GM23338 (cell line): ENCODE measurements around the gene CCDC177. TPM values are rescaled to one million over a fixed set of nuclear protein-coding genes. Genes with fewer than 3 reads are reported as not detected.

Source experiments
- ATAC-seq: fragments of 200-7000 bp; cut with Tn5 transposase; 3 replicates; pipeline ENCODE4 v1.9.1; 2020
- DNase-seq: peaks from one replicate; pipeline ENCODE4 v3.0.0-alpha.2; 2015; ENCODE audit warnings: low spot score
- H2AFZ ChIP-seq: fragments of 200-600 bp; sonication (generic); 2 replicates; pipeline ENCODE4 v1.8.0; 2016; ENCODE audit warnings: antibody characterized with exemption, mild to moderate bottlenecking, moderate library complexity
- H3F3A ChIP-seq: fragments of 200-600 bp; sonication (generic); replicated peaks from 2 replicates; pipeline ENCODE4 v1.8.0; 2017; ENCODE audit warnings: antibody characterized with exemption, mixed run types, low read depth
- H3K27ac ChIP-seq: fragments of 200-600 bp; sonication (generic); 2 replicates; pipeline ENCODE4 v1.6.1; 2016; ENCODE audit warnings: low read depth
- H3K27me3 ChIP-seq: fragments of 200-600 bp; sonication (generic); 2 replicates; pipeline ENCODE4 v1.8.0; 2016; ENCODE audit warnings: mild to moderate bottlenecking, mixed run types, moderate library complexity; ENCODE audit not compliant: insufficient read depth
- H3K36me3 ChIP-seq: fragments of 200-600 bp; sonication (generic); 2 replicates; pipeline ENCODE4 v1.8.0; 2016; ENCODE audit warnings: mild to moderate bottlenecking; ENCODE audit not compliant: insufficient read depth
- H3K4me1 ChIP-seq: fragments of 200-600 bp; sonication (generic); 2 replicates; pipeline ENCODE4 v1.8.0; 2016; ENCODE audit warnings: mild to moderate bottlenecking, moderate library complexity; ENCODE audit not compliant: insufficient read depth
- H3K4me2 ChIP-seq: fragments of 200-600 bp; sonication (generic); 2 replicates; pipeline ENCODE4 v1.7.1; 2017; ENCODE audit warnings: mixed run types
- H3K4me3 ChIP-seq: fragments of 200-600 bp; sonication (generic); 2 replicates; pipeline ENCODE4 v1.6.1; 2016; ENCODE audit warnings: mixed run types
- H3K79me2 ChIP-seq: fragments of 200-600 bp; sonication (generic); replicated peaks from 2 replicates; pipeline ENCODE4 v1.8.0; 2017; ENCODE audit warnings: mild to moderate bottlenecking; ENCODE audit not compliant: insufficient read depth
- H3K9me2 ChIP-seq: fragments of 200-600 bp; sonication (generic); 2 replicates; pipeline ENCODE4 v1.8.0; 2017; ENCODE audit not compliant: insufficient read depth
- H4K20me1 ChIP-seq: fragments of 200-600 bp; sonication (generic); replicated peaks from 2 replicates; pipeline ENCODE4 v1.8.0; 2017; ENCODE audit warnings: mild to moderate bottlenecking; ENCODE audit not compliant: insufficient read depth
- H3K27ac Mint-ChIP-seq: 2 replicates; pipeline ENCODE4 v1.8.0; 2020; ENCODE audit warnings: inconsistent platforms, mild to moderate bottlenecking, moderate library complexity, mixed read lengths
- H3K27me3 Mint-ChIP-seq: 3 replicates; pipeline ENCODE4 v1.8.0; 2022; ENCODE audit warnings: low read depth, mild to moderate bottlenecking, moderate library complexity, mixed read lengths, inconsistent platforms; ENCODE audit not compliant: insufficient read depth, poor library complexity
- H3K36me3 Mint-ChIP-seq: 3 replicates; pipeline ENCODE4 v1.8.0; 2021; ENCODE audit warnings: low read depth, mild to moderate bottlenecking, inconsistent platforms, moderate library complexity, mixed read lengths
- H3K4me1 Mint-ChIP-seq: 3 replicates; pipeline ENCODE4 v1.8.0; 2020; ENCODE audit warnings: mild to moderate bottlenecking, inconsistent platforms, mixed read lengths
- H3K4me3 Mint-ChIP-seq: 3 replicates; pipeline ENCODE4 v1.8.0; 2021; ENCODE audit warnings: moderate library complexity, mild to moderate bottlenecking, inconsistent platforms, mixed read lengths
- H3K9me3 Mint-ChIP-seq: 3 replicates; pipeline ENCODE4 v1.8.0; 2020; ENCODE audit warnings: moderate library complexity, mild to moderate bottlenecking, inconsistent platforms, mixed read lengths
- CREB1 ChIP-seq: fragments of 250-450 bp; sonication (Bioruptor Pico); IDR thresholded peaks from 2 replicates; pipeline ENCODE4 v1.5.0; 2020; ENCODE audit warnings: low read depth, mild to moderate bottlenecking, moderate library complexity
- CTCF ChIP-seq, 2 experiments: fragments of 200-600 bp in 1 of 2; sonication (generic) in 1 of 2; conservative IDR thresholded peaks; 2 replicates each; pipeline versions ENCODE4 v1.5.1 to v1.6.1; 2016 to 2017; ENCODE audit warnings: antibody characterized with exemption in 2 of 2, low read depth in 2 of 2, mild to moderate bottlenecking in 2 of 2, moderate library complexity in 1 of 2
- EZH2 ChIP-seq: fragments of 200-600 bp; sonication (generic); IDR thresholded peaks from one replicate; pipeline ENCODE4 v1.8.0; 2017; ENCODE audit warnings: antibody characterized with exemption, mild to moderate bottlenecking, low read depth; ENCODE audit not compliant: unreplicated experiment
- EZH2phosphoT487 ChIP-seq: fragments of 200-600 bp; sonication (generic); IDR thresholded peaks from one replicate; pipeline ENCODE4 v1.8.1; 2018; ENCODE audit warnings: antibody characterized with exemption; ENCODE audit not compliant: unreplicated experiment
- JUNB ChIP-seq: IDR thresholded peaks from one replicate; pipeline ENCODE4 v1.6.1; 2016; ENCODE audit warnings: antibody characterized with exemption; ENCODE audit not compliant: unreplicated experiment
- POLR2AphosphoS5 ChIP-seq: IDR thresholded peaks from 2 replicates; pipeline ENCODE4 v1.6.1; 2016; ENCODE audit warnings: antibody characterized with exemption, low read depth
- REST ChIP-seq: IDR thresholded peaks from one replicate; pipeline ENCODE4 v1.6.1; 2018; ENCODE audit warnings: antibody characterized with exemption; ENCODE audit not compliant: unreplicated experiment
- STAT1 ChIP-seq: IDR thresholded peaks from one replicate; pipeline ENCODE4 v1.6.1; 2016; ENCODE audit warnings: antibody characterized with exemption; ENCODE audit not compliant: unreplicated experiment
- ZNF114 ChIP-seq: fragments of 250-450 bp; sonication (Bioruptor Pico); IDR thresholded peaks from 2 replicates; pipeline ENCODE4 v1.5.0; 2020; ENCODE audit warnings: mild to moderate bottlenecking, moderate library complexity
- polyA plus RNA-seq: library from polyadenylated mRNA; unstranded; fragments of >200 nt; fragmentation: Nextera tagmentation; extraction: Ambion mirVana; gene quantifications from 2 replicates; pipeline ENCODE4 v1.2.1, GENCODE V29; 2016
- total RNA-seq: library from RNA; depleted of rRNA; stranded (reverse); fragments of >200 nt; shearing (Covaris generic); gene quantifications from 2 replicates; pipeline ENCODE4 v1.2.3, GENCODE V29; 2014

Gene CCDC177
- total and polyA plus RNA-seq, 2 experiments from 2014 or later = 0.18 to 1.7 TPM

GRCh38 chr14:69593018-69593677 lies 18.5 kb upstream of the CCDC177 start (continued):
- TF ChIP-seq REST = no peak

- Histone ChIP-seq H3K27ac (no peak overlapping the region), H3K4me2 (no peak overlapping the region), H3K36me3 (no peaks in the 10 kb centered on the region), H3K4me3 (no peak overlapping the region), H3K79me2 (no peaks in the 10 kb centered on the region), H3K9me2 (no peaks in the 10 kb centered on the region), H2AFZ (no peak overlapping the region), H3K27me3 (no peaks in the 10 kb centered on the region), H3F3A (no peaks in the 10 kb centered on the region), H3K4me1 (no peaks in the 10 kb centered on the region), H4K20me1 (no peaks in the 10 kb centered on the region)
- no peak for DNase-seq
- no peak overlapping the region for H3K4me3 Mint-ChIP-seq
- no peak for ATAC-seq
- H3K36me3 Mint-ChIP-seq = no peaks in the 10 kb centered on the region
- peaks cover 2% of the 10 kb centered on the region; the same call in 1 of the 3 replicates for H3K4me1 Mint-ChIP-seq
- peaks cover 6% of the 10 kb centered on the region for H3K27me3 Mint-ChIP-seq
- H3K9me3 Mint-ChIP-seq = no peaks in the 10 kb centered on the region
- H3K27ac Mint-ChIP-seq = no peak overlapping the region
- no peak for TF ChIP-seq CTCF (conservative IDR thresholded peaks at IDR 0.05; ENCODE audit: low read depth in 2 of 2)
- TF ChIP-seq REST = no peak
- TF ChIP-seq CREB1 = no peak
- no peak for TF ChIP-seq ZNF114 (CRISPR knock-in tag)
- no peak for TF ChIP-seq EZH2phosphoT487
- TF ChIP-seq STAT1 = no peak
- TF ChIP-seq EZH2 = no peak
- TF ChIP-seq POLR2AphosphoS5 = no peak
- no peak for TF ChIP-seq JUNB
Observed at GRCh38 chr14:69591317-69591716, 16.6 kb upstream of the CCDC177 start.
